Endodermal cell (in vitro differentiated cells): ENCODE results near the gene COL11A2. TPM values are rescaled to one million over a fixed set of nuclear protein-coding genes. Genes with fewer than 3 reads are reported as not detected.
A peak's percentile ranks its signal among the peaks of the same experiment; 100 is the strongest.

Experiments used
- DNase-seq: peaks from one replicate; pipeline ENCODE4 v3.0.0-alpha.2; 2017
- H3K27ac ChIP-seq: 2 replicates; pipeline ENCODE4 v1.5.1; 2013; ENCODE audit warnings: mild to moderate bottlenecking, low read depth, low read length, moderate library complexity
- H3K27me3 ChIP-seq: 2 replicates; pipeline ENCODE4 v1.6.1; 2013; ENCODE audit warnings: mild to moderate bottlenecking, low read length, moderate library complexity; ENCODE audit not compliant: insufficient read depth, control insufficient read depth, poor library complexity, severe bottlenecking
- H3K36me3 ChIP-seq: 2 replicates; pipeline ENCODE4 v1.7.0; 2013; ENCODE audit warnings: mild to moderate bottlenecking, low read length, moderate library complexity; ENCODE audit not compliant: control insufficient read depth, insufficient read depth
- H3K4me1 ChIP-seq: one replicate; pipeline ENCODE4 v1.7.0; 2013; ENCODE audit warnings: low read length; ENCODE audit not compliant: control insufficient read depth, insufficient read depth
- H3K4me3 ChIP-seq: 2 replicates; pipeline ENCODE4 v1.5.1; 2013; ENCODE audit warnings: mild to moderate bottlenecking, low read length, moderate library complexity
- H3K9ac ChIP-seq: 2 replicates; pipeline ENCODE4 v1.6.1; 2013; ENCODE audit warnings: mild to moderate bottlenecking, low read length, moderate library complexity; ENCODE audit not compliant: poor library complexity, severe bottlenecking; ENCODE audit errors: extremely low read depth
- H3K9me3 ChIP-seq: 2 replicates; pipeline ENCODE4 v1.6.1; 2013; ENCODE audit warnings: mild to moderate bottlenecking, low read length, moderate library complexity; ENCODE audit not compliant: control insufficient read depth
- H3K27ac Mint-ChIP-seq: 2 replicates; pipeline ENCODE4 v1.8.0; 2020; ENCODE audit warnings: mixed read lengths
- H3K27me3 Mint-ChIP-seq: 2 replicates; pipeline ENCODE4 v1.8.0; 2021; ENCODE audit warnings: mild to moderate bottlenecking, mixed read lengths; ENCODE audit not compliant: insufficient read depth
- H3K36me3 Mint-ChIP-seq: 2 replicates; pipeline ENCODE4 v1.8.0; 2020; ENCODE audit warnings: low read depth, mixed read lengths
- H3K4me1 Mint-ChIP-seq: 2 replicates; pipeline ENCODE4 v1.8.0; 2020; ENCODE audit warnings: mixed read lengths
- H3K4me3 Mint-ChIP-seq: 2 replicates; pipeline ENCODE4 v1.8.0; 2020; ENCODE audit warnings: mild to moderate bottlenecking, moderate library complexity, mixed read lengths
- H3K9me3 Mint-ChIP-seq: 2 replicates; pipeline ENCODE4 v1.8.0; 2020; ENCODE audit warnings: mild to moderate bottlenecking, mixed read lengths
- WGBS, 2 experiments: methylation state at CpG; one replicate each; pipeline versions ENCODE4 v1.1.5 to v1.1.7; 2013; ENCODE audit warnings: missing lambda C conversion rate in 2 of 2, mixed read lengths in 1 of 2; ENCODE audit not compliant: insufficient coverage in 1 of 2, insufficient read length in 1 of 2; 5-methylcytosine and 5-hydroxymethylcytosine counted together
- total RNA-seq, 2 donors: library from RNA; stranded (reverse); fragmentation: NEBNext Ultra II Directional in 1 of 2; extraction: Animal tissue kit (Norgen Biotek cat#: 25700) in 1 of 2; gene quantifications; 2 replicates in 1 of 2; 3 replicates in 1 of 2; pipeline ENCODE4 v1.2.1, GENCODE V29; 2021
- TF ChIP-seq, protein P1 (sequence below): fragments of 200-600 bp; sonication (generic); conservative IDR thresholded peaks from 2 replicates; pipeline ENCODE4 v1.5.0; 2021; ENCODE audit warnings: antibody characterized with exemption, mild to moderate bottlenecking

Gene COL11A2
- total RNA-seq, 2 donors from 2014 or later, result 1.3 to 2.8 TPM

DNA sequence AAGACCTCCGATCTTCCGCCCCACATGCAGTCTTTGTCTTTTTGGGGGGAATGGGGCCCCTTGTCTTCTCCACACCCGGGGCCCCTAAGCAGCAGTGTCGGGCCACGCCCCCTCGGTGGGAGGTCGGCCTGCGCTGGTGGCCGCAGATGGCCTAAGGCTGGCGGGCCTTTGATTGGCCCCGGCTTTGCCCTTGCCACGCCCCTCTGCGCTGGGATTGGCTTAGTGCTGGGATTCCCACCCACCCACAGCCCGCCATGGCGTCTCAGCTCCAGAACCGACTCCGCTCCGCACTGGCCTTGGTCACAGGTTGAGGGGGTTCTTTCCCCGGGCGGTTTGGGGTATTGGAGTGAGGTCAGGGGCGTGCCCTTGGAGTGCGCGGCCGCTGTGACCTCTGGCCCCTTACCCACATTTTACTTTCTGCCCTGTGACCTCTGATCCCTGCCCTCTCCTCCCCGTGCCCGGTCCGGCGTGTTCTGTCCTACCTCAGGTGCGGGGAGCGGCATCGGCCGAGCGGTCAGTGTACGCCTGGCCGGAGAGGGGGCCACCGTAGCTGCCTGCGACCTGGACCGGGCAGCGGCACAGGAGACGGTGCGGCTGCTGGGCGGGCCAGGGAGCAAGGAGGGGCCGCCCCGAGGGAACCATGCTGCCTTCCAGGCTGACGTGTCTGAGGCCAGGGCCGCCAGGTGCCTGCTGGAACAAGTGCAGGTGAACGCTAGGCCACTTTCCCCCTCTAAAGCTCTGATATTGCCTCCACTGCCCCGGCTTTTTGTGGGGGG is 12.3 kb upstream of the COL11A2 start, which contains the start of gene HSD17B8:
HSD17B8 (plus strand) TSS at position 241 of the 776 bp plus-strand sequence; CDS start at position 255, 14 bp downstream.
- TF ChIP-seq, protein P1, sequence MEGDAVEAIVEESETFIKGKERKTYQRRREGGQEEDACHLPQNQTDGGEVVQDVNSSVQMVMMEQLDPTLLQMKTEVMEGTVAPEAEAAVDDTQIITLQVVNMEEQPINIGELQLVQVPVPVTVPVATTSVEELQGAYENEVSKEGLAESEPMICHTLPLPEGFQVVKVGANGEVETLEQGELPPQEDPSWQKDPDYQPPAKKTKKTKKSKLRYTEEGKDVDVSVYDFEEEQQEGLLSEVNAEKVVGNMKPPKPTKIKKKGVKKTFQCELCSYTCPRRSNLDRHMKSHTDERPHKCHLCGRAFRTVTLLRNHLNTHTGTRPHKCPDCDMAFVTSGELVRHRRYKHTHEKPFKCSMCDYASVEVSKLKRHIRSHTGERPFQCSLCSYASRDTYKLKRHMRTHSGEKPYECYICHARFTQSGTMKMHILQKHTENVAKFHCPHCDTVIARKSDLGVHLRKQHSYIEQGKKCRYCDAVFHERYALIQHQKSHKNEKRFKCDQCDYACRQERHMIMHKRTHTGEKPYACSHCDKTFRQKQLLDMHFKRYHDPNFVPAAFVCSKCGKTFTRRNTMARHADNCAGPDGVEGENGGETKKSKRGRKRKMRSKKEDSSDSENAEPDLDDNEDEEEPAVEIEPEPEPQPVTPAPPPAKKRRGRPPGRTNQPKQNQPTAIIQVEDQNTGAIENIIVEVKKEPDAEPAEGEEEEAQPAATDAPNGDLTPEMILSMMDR, result no peak
- peaks cover 28% of the 10 kb centered on the region for H3K36me3 ChIP-seq
- H3K4me3 Mint-ChIP-seq, result peak within 1 kb of the TSS; percentile 96
- H3K4me1 ChIP-seq, result peaks cover 11% of the 10 kb centered on the region
- 0 to 1% methylated on average over 7 to 48 of the region's 48 CpGs for WGBS, 2 experiments
- H3K27ac Mint-ChIP-seq, result peak within 1 kb of the TSS; percentile 61
- H3K27me3 ChIP-seq, result no peaks in the 10 kb centered on the region
- H3K27ac ChIP-seq, result peak within 1 kb of the TSS; percentile 90
- H3K27me3 Mint-ChIP-seq, result peaks cover 23% of the 10 kb centered on the region
- peaks cover 30% of the 10 kb centered on the region for H3K36me3 Mint-ChIP-seq
- peak within 1 kb of the TSS; percentile 70 for H3K9ac ChIP-seq
- no peaks in the 10 kb centered on the region for H3K9me3 Mint-ChIP-seq
- no peaks in the 10 kb centered on the region for H3K9me3 ChIP-seq
- peaks cover 31% of the 10 kb centered on the region for H3K4me1 Mint-ChIP-seq
- DNase-seq, result peak; percentile 98
- H3K4me3 ChIP-seq, result peak within 1 kb of the TSS; percentile 85

DNA sequence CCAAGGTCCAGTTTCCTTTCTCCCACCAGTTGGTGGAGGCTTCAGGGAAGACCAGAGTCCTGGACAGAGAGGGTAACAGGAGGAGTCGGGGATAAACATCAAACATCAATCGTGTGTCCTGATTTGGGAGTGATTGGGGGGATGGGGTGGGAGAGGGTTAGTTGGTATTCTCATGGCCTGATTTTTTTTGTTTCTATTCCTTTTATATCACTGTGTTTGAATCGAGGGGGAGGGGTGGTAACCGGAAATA is 11.8 kb upstream of the COL11A2 start:
- peaks cover 24% of the 10 kb centered on the region for H3K36me3 Mint-ChIP-seq
- H3K4me3 Mint-ChIP-seq, result peak overlapping the region; percentile 96
- Histone ChIP-seq H3K4me1 (peaks cover 10% of the 10 kb centered on the region), H3K36me3 (peaks cover 23% of the 10 kb centered on the region), H3K4me3 (no peak overlapping the region), H3K9me3 (no peaks in the 10 kb centered on the region), H3K27ac (peak overlapping the region; percentile 44), H3K27me3 (no peaks in the 10 kb centered on the region), H3K9ac (no peak overlapping the region)
- peak; percentile 50 for DNase-seq
- peaks cover 32% of the 10 kb centered on the region for H3K4me1 Mint-ChIP-seq
- H3K27ac Mint-ChIP-seq, result peak overlapping the region; percentile 37
- TF ChIP-seq, protein P1, result no peak
- peaks cover 23% of the 10 kb centered on the region for H3K27me3 Mint-ChIP-seq
- WGBS, 2 experiments, result 0 to 8% methylated on average over 2 to 4 of the region's 4 CpGs
- H3K9me3 Mint-ChIP-seq, result no peaks in the 10 kb centered on the region

DNA sequence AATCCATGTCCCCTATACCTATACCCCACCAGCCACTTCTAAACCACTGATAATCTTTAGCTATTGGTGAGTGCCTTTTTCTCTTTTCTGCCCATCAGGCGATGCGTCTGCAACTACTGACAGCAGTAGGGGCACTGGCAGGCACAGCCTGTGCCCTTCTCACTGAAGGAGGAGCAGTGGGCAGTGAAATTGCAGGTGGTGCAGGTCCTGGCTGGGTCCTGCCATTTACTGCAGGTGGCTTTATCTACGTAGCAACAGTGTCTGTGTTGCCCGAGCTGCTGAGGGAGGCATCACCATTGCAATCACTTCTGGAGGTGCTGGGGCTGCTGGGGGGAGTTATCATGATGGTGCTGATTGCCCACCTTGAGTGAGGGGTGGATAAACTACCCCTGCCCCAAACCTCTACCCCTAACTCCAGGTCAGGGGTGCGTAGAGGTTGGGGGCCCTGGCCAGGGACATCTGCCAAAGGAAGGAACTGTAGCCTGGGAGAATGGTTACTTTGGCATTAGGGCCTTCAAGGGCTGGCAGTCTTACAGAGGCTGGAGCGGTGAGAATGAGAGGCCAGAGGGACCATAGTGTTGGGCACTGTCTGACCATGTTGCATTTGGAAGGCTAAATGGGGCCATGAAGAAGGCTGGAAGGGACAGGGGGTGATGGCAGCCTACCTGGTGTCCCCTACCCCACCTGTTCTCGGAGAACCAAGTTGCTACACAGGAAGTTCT is 11.3 kb upstream of the COL11A2 start:
- Mint-ChIP-seq H3K27me3 (peaks cover 23% of the 10 kb centered on the region), H3K4me1 (peaks cover 30% of the 10 kb centered on the region), H3K36me3 (peaks cover 24% of the 10 kb centered on the region), H3K4me3 (peak overlapping the region; percentile 96), H3K27ac (peak overlapping the region; percentile 37), H3K9me3 (no peaks in the 10 kb centered on the region)
- Histone ChIP-seq H3K4me1 (peaks cover 7% of the 10 kb centered on the region), H3K36me3 (peaks cover 22% of the 10 kb centered on the region), H3K4me3 (no peak overlapping the region), H3K9ac (no peak overlapping the region), H3K27ac (peak overlapping the region; percentile 44), H3K9me3 (no peaks in the 10 kb centered on the region), H3K27me3 (no peaks in the 10 kb centered on the region)
- WGBS, 2 experiments, result 91 to 100% methylated on average over 2 to 7 of the region's 7 CpGs
- DNase-seq, result no peak
- TF ChIP-seq, protein P1, result no peak
